ENCODE measurements around the gene NPAS4.

GRCh38 chr11:66462911-66463310, 42.1 kb downstream of the NPAS4 start:
- TF ChIP-seq ZNF274 (IDR thresholded peaks at IDR 0.05; ENCODE audit: low read depth, low read length): no peak
- no peak for TF ChIP-seq SUZ12 (IDR thresholded peaks at IDR 0.05; ENCODE audit: extremely low read depth, insufficient read depth, insufficient read length)
